Embryonic facial prominence (tissue), 1 donor: Measurements from ENCODE around the gene DYNLRB1.

Experiments used
- DNase-seq: peaks from one replicate; pipeline ENCODE4 v3.0.0-alpha.2; 2016; ENCODE audit errors: extremely low spot score

DYNLRB1 gene

DNA sequence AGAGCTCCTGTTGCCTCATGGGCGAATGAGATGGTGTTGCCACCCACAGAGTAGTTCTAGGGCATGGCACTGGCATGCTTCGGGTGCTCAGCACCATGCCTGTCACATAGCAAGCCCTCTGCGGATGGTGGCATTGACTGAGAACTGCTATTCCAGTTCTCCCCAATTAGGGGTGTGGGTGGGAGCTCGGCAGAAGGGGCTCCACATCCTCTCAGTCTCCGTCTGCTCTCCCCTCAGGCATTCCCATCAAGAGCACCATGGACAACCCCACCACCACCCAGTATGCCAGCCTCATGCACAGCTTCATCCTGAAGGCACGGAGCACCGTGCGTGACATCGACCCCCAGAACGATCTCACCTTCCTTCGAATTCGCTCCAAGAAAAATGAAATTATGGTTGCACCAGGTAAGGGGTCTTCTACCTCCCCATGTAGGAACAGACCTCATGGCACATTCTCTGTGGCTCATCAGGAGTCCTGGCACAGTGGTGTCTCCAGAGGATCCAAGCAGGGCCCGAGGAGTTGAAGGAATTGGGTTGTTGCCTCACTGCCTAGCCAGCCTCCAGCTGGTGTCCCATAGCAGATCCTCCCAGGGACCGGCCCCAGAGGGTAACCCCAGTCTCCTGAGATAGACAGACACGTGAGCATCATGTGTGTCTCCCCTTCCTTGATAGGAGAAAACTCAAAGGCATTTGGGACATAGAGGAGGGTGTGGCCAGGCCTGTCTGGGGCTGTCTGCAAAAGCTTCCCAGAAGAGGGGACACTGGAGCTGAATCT lies 18.4 kb downstream of the DYNLRB1 start:
- DNase-seq: no peak

DNA sequence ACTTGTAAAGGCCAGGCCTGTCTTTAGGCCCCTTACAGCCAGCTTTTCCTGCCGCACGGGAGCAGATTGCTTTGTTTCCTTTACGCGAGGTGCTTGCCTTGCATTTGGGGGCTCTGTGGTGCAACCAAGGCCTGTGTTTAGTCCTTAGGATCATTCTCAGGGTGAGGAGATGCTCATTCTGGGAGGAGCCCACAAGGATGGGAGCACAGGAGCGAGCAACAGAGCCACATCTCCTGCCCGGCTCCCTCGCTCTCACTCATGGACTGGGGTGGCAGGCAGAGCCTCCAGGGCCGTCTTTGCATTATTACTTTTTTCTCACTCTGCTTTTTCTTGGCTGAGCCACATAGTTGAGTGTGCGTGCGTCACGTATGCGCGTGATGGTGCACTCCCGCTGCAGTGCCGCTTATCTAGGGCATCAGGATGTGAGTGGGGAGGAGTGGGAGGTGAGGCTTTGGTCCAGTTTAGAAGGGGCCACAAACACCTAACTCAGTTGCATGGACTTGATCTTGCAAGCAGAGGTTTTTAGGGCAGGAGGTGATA lies 19.1 kb downstream of the DYNLRB1 start:
- DNase-seq: no peak

DNA sequence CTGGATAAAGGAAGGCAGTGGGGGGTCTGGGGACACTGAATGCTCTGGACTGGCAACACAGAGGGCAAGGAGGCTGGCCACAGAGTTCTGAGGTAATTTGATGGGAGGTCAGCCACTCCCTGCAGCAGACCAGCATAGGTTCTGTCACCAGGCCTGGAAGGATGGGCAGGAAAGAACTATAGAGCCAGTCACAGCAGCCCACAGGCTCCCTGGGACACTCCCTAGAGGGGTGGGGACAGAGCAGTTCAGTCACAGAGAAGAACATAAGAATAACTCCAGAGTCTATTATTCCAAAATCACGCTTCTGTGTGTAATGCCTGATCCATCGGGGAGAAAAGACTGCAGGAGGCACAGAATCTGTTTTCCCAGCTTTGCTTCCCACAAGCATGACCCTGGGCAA lies 19.6 kb downstream of the DYNLRB1 start:
- DNase-seq: no peak

DNA sequence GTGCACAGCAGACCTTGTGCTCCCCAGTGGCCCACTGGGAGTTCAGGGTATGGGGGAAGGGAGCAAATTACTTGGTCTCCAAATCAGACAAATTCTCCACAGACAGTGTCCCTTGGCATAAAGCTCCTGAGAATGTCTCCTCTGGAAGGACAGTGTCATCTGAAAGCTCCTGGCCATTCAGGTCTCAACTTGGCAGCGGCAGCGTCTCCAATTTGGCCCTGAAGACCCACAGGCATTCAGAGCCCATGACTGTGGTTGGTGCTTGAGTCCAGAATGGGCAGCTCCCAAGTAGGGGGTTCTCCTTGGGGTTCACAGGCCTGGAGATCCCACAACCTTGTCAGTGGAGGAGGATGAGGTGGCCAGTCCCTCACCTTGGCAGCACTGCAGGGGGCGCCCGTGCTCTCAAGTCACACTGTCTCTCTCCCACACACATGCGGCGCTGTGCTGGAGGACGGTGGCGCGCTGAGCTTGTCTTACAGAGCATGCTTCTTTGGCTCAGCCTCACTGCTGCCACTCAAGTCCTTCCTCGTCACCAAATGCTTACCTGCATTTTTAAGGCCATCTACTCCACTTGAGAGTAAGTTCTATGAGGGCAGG lies 20.7 kb downstream of the DYNLRB1 start:
- no peak for DNase-seq

DNA sequence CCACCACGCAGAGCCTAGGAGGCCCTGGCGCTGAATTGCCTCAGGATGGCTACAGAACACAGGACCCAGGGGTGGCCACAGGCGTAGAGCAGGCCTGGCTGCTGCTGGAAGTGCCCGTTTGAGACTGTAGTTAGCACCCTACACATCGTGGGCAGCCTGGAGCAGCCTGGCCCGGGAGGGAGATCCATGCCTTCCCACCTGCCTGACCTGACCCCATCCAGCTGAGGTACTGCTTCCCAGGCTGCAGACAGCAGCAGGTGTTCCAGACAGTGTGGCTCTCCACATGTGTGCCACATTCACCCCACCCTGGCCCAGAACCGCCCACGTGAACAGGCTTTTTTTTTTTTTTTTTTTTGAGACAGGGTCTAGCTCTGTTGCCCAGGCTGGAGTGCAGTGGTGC lies 21.4 kb downstream of the DYNLRB1 start:
- DNase-seq: no peak

DNA sequence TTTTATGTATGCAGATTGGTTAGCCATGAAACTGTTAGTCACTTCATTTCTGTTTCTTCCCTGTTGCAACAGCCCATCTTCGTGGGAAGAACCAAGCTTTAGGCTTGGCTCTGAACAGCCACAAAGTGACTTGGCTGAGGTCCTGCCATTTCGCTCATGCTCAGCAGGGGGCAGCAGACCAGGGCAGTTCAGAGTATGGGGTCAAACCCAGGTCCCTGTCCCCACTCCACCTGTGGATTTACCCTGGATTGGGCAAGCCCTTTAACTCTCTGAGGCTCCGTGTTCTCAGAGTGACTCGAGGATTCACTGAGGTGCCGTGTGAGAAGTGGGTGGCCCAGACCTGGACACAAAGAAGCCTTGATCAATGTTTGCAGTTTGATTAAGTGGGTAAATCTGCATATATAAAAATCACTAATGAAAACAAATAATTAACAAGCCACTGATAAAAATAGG lies 22.5 kb downstream of the DYNLRB1 start:
- DNase-seq: no peak

DNA sequence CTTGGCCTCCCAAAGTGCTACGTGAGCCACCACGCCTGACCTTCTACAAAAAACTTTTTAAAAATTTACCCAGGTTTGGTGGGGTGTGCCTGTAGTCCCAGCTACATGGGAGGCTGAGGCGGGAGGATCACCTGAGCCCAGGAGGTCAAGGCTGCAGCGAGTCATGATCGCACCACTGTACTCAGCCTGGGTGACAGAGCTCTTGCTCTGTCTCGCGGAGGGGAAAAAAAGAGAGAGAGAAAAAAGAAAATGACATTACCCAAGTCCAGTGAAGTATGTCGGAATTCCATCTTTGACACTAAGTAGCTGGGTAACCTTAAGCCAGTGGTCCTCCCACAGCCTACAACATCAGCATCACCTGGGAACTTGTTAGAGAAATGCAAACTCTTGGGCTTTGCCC lies 23.5 kb downstream of the DYNLRB1 start:
- DNase-seq: no peak

DNA sequence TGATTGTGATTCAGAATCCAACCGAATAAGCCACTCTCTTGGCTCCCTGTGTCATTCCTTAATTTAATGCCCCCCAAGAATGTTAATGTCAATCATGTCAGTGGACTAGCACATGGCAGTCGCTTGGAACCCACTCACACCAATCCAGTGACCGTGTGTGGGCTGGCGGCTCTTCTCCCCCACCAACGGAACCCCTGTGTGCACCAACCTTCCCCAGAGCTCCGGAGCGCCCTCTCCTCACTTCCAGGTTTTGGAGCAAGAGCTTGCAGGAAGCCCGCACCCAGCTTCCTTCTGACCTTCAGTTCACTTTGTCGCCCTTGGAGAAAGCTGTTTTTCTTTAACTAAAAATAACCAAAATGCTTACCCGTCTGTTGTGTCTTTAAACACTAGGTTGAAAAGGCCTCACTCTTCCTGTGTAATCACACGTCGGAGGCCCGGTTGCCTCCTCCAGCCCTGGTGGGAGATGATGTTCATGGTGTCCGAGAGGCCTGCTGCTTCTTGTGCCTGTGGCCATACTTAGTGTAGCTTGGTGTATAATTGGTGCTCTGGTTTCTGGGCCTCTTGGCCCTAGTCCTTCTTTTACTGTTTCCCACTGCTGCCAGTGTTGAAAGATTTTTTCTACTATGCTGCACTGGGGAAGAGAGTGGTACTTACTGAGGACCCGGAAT lies 24.5 kb downstream of the DYNLRB1 start:
- no peak for DNase-seq

DNA sequence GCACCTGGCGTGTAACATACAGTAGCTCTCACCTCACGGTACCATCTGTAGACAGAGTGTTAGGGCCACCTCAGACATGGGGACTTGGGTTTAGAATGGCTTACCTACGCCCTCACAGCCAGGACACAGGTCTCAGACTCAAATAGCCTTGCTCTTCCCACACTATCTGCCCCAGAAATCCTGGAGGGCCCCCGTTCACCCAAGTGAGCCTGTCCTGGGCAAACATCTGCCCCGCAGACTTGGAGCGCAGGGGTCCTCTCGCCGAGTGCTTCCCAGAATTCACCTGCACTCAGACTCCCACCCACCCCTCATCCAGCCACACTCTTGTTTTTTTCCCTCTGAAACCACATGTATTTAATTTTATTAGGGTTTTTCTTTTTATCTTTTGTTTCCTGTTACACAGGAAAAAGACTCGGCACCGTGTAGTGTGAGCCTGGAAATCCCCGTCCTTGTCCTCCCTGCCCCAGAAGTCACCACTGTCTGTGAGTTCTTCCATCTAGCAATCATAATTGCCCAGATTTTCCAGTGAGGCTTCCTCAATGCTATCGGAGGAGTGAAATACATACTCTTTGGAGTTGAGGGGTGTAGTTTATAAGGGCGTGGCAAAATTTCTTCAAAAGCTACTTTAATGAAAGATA lies 25.2 kb downstream of the DYNLRB1 start:
- no peak for DNase-seq

DNA sequence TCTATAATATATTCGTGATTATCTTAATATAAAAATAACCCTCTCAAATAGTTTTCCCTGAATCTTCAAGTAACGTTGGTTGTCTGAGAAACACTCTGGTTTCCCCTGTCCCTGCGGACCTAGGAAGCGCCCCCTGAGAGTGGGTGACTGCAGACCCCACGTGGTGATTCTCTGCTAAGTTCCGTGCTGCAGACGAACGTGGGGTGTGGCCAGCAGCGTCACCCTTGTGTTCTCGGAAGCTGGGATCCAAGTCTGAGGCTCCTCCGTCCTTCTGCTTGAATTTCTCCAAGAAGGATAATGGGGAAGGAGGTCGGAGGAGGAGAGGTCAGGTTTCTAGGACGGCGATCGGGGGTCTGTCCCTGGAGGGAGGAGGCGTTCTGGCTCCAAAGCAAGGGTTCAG lies 25.7 kb downstream of the DYNLRB1 start:
- DNase-seq: no peak

DNA sequence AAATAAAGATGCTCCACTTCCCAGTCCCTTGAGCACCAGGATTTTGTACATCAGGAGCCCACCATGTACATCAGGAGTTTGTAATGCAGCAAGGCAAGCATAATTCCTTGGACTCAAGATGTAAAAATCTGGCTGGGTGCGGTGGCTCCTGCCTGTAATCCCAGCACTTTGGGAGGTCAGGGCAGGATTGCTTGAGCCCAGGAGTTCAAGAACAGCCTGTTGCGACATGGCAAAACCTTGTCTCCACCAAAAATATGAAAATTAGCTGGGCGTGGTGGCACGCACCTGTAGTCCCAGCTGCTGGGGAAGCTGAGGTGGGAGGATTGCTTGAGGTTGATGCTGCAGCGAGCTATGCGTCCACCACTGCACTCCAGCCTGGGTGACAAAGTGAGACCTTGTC lies 26.2 kb downstream of the DYNLRB1 start:
- DNase-seq: no peak

DNA sequence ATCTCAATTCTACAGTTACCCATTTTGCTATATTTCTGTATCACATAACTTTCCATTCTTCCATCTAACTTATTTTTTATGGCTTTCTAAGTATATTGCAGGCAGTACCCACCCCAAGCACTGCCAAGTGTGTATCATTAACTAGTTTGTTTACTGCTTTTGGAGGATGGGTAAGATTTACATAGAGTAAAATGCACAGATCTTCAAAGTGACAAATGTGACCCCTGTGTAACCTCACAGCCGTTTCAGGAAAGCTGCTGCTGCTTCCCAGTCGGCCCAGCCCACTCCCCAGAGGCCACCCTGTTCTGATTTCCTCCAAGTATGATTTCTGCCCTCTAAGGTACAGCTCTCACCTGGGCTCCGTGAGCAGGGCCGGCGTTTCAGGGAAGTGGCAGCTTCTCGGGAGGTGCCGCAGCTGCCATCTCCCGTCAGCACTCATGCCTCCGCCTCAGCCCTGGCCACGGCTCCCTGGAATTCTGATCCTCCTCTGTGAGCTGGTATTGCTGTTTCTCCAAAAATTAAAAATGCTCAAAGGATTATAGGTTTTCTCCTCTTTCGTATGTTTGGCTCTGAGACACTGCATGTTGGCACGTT lies 27.3 kb downstream of the DYNLRB1 start:
- no peak for DNase-seq

DNA sequence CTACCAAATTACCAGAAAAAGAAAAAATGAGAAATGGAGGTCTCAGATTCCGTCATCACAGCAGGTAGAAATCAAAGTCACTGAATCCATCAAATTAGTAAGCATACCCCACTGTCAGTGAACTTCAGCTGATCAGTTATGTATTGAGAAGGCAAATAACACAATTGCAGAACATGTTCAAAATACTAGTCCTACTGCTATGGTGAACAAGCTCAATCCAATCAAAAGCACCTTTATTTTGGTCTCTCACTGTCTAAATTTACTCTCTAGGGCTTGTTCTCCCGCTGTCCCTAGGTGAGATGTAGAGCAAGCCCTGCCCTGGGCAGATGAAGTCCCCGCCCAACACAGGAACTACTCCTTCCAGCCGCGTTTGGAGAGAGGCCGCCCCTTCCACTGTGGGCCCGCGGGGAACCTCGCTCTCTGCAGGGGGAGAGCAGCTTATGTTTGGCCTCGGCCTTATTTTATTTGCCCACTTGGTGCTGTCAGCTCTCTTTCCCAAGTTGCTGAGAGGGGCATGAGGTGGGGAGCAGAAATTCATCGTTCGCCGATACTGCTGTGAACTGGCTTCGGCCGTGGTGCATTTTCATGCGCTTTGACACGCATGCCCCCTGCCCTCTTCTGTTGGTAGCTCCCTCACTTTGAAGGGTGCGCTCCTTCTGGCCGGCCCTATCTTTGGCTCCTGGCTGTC lies 28.0 kb downstream of the DYNLRB1 start:
- no peak for DNase-seq

DNA sequence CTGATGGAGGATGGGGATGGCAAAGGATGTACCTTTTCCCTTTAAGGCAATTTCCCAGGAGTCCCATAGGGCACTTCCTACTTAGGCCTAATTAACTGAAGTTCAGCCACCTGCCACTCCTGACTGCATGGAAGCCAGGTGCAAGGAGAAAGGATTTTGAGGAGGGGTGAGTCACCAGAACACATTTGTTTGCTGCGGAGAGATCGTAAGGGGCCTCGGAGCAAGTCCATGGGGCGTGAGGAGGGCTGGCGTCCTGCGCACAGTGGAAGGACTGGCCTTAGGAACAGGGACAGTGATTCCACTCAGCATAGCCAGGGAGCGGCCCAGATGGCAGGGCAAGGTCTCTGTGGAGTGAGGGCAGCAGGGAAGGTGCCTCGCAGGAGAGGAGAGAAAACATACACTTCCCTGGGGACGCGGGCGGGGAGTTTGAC lies 30.5 kb downstream of the DYNLRB1 start:
- no peak for DNase-seq

DNA sequence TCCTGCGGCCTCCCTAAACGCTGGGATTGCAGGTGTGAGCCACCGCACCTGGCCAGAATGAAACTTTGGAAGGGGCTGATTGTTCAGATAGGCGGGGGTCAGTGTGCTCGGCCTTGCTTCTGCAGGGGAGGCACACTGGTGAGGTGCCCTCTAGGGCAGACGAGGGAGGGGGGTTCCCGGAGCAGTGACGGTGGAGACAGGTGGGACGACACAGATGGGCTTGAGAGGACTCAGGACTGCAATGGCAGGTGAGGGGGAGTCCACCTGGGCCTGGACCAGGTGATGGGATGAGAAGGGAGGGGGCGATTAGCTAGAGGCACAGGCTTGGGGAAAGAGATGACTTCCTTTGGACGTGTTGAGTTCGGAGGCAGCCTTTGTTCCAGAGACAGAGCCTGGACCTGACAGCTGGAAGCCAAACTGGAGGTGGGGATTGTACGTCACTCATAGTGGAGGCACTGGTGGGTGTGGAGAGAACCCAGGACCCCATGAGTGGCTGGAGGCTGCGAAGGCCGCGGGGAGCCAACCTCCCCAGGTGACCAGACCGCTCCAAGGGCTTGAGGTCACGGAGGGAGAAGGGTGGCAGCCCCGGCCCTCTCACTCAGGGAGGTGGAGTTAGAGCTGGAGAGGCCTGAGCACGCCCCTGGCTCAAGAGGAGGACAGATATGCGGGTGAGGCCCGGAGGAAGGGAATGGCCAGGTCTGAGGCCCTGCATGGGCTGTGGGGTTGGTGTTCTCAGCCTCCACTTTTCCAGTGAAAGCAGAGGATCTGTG lies 31.8 kb downstream of the DYNLRB1 start:
- no peak for DNase-seq

DNA sequence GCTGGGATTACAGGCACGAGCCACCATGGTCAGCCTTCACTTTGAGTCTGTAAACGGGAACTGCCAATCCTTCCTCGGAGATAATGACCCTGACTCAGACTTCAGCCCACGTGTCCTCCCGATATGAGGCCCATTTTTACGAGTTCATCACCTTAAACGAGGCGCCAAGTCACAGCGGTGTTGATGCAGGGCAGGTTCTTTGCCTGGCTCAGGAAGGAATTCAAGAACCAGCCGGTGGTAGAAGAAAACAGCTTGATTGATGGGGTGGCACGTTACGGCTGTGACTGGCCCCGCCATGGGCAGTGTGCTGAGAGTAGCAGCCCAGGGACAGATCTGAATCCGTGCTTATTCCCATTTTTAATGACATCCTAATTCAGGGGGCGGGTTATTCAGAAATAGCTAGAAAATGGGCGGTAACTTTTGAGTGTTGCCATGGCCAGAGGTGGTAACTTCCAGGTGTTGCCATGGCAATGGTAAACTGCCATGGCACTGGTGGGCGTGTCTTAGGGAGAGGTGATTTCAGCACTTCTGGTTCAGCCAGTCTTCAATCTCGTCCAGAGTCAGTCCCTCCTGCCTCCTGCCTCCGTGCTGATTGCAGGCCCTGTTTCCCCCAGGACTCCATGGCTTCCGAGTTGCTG lies 33.2 kb downstream of the DYNLRB1 start:
- DNase-seq: no peak

DNA sequence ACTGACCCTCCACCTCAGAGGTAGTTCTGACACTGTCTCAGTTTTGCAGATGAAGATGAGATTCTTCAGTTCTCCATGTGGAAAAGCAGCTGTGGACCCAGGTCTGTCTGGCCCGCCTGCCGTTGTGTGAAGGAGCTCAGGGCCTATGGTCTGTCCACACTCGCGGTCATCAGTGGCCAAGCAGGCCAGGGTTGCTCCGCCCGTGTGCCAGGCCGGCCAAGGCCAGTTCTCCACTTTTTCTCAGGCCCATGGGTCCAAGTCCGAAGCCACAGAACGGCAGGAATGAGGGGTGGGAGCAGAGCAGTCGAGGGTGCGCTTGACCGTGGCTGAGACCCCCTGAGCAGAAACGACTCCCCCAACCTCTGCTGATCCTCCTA lies 33.7 kb downstream of the DYNLRB1 start:
- no peak for DNase-seq

DNA sequence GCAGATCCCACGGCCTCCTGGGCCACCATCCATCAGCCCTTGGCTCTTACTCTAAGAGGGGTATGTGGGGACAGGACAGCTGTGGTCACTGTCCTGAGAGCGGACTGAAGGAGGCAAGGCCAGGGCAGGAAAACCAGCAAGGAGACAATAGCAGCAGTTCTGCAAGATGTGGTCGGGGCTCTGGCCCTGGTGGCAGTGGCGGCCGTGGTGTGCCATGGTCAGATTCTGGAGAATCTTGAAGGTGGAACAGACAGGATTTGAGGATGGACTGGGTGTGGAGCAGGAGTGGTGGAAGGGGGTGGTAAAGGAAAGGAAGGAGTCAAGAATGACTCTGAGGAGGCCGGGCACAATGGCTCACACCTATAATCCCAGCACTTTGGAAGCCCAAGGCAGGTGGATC lies 36.3 kb downstream of the DYNLRB1 start:
- DNase-seq: no peak

DNA sequence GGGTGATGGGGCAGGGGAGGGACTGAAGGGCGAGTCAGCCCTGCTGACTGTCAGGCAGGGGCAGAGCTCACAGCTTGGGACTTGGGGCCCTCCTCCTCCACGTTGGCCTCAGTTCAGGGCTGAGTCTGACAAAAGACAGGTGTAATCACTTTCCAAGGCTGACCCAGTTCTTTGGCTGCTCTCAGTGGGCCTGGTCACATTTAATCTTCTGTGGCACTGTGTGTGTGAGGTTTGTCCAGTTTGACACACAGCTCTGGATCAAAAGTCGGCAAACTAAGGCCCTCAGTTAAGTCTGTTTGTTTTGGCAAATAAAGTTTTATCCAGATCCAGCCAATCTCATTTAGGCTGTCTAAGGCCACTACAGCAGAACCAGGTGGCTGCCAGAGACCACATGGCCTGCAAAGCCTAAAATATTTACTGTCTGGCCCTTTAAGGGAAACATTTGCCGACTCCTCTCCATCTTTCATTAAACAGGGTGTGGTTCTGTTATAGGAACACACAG lies 37.2 kb downstream of the DYNLRB1 start:
- DNase-seq: no peak

DNA sequence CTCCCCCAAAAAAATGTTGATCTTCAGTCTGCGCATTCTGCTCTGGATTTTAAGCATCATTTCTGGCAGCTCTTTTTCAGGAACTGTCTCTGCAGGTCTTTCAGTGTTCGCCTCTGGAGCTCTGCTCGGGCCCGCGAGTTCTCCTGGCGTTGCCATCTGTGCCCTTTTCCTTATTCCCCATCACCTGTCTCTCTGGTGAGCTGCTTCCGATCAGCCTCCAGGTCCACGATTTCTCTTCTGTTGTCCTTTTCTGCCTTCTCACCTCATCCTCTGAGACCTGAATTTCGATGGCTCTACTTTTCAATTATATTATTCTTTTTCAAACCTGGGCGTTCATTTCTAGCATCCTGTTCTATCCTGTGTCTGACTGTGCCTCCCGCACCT lies 41.7 kb downstream of the DYNLRB1 start:
- DNase-seq: no peak
